Measurements from ENCODE around the gene ACYP2.

The ACYP2 gene

GRCh38 chr2:54161660-54162424 is 46.4 kb downstream of the ACYP2 start:
- DNase-seq (ENCODE audit: low spot score) = no peak

DNA sequence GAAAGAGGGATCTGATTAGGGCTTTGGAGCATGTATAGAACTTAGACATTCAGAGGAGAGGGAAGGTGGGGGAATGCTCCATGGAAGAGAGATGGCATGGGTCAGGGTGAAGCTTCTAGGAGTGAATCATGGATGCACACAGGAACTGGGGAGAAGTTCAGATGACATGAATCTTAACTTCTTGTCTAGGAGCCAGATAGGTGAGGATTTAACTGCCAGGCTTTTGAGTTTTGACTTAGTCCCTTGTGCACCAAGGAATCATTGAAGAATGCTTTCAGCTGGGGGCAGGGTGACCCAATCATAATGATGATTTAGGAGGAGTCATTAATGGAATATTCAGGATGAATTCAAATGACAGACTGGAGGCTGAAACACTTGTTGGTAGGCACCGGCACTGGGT is 48.7 kb downstream of the ACYP2 start:
- DNase-seq (ENCODE audit: low spot score) = no peak

DNA sequence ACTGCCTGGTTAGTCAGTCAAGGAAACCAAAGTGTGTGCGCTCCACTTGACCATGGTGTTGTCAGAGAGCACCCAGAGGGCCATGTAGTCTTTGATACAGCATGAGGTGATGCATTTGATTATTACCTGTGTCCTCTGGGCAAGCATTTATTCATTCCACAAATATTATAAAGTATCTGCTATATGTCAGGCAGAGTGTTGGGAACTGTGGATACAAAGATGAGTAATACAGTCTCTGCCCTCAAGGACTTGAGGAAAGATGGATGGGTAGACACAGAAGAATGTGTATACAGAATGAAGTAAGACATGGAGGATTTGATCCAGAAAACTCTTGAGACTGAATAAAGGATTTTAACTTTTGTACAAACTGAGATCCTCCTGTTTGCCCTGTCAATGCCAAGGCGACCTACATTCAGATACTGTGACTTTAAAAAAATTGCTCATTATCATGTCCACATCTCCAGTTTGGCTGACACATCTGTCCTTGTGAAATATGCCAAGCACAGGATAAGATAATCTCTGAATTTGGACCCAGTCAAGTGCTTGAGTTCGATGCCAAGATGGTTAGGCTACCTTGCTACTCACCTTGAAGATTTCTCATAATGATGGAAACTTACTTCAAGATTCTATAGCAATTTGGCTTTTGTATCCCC is 50.8 kb downstream of the ACYP2 start:
- no peak for DNase-seq (ENCODE audit: low spot score)

DNA sequence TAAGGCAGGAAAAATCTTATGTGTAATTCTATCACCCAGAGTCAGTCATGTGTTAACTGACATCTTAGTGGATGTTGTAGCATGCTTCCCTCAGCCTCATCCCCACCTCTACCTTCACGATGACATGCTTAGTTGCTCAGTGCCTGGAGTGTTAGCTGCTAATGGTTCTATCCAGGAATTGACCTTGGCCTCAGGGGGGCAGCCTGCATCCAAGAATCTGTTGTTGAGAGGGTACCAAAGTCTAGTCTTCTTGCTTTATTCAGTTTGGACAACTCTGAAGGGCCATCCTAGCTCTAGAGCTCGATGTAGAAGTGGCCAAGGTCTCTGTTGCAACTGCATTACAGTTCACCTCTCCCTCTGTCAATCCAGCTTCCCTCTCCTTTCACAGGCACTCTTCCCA is 61.2 kb downstream of the ACYP2 start:
- no peak for DNase-seq (ENCODE audit: low spot score)

DNA sequence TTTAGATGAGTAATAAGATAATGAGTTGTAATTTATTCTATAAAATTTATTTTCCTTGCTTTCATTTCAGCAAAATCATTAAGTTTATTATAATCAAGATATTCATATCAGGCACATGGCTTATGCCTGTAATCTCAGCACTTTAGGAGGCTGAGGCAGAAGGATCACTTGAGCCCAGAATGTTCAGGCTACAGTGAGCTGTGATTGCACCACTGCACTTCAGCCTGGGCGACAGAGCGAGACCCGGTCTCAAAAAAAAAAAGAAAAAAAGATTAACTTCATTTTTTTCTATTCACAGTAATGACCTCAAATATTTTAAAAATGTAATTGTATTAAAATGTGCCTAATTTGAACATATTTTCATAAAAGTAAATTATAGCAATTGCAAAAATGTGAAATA is 67.9 kb downstream of the ACYP2 start:
- no peak for DNase-seq (ENCODE audit: low spot score)

DNA sequence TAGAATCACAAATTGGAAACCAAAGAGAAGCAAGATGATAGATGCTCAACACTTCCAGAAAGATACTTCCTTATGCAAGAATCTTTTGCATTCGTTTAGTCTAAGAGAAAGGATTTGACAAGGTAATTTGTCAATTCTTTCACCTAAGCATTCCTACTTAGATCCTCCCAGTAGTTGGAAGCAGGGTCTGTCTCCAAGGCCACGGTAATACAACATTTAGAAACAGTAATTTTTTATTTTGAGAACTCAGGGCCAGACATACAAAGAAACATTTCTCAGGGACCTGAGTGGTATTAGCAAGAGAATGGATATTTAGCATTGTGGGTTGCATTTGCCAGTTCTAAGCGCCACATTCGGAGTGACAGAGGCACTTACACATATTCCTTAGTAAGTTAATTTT is 68.6 kb downstream of the ACYP2 start:
- no peak for DNase-seq (ENCODE audit: low spot score)

GRCh38 chr2:54185105-54185504 is 69.7 kb downstream of the ACYP2 start:
- no peak for DNase-seq (ENCODE audit: low spot score)

DNA sequence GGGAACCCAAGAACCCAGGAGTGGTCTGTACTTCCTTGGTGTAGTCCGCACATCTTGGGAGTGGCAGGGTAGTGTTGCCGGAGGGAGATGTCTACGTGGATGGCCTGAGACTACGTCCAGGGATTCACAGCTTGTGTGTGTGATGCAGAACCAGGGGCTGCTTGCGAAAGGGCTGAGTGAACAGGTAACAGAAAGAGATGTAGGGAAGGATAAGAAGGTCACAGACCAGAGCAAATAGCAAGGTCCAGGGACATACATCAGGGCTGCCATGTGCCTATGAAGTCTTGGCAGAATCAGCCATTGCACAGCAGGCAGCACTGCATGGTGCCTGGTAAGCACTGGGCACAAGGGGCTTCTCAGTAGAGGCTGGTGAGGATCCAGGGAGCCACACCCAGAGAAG is 71.9 kb downstream of the ACYP2 start:
- no peak for DNase-seq (ENCODE audit: low spot score)

DNA sequence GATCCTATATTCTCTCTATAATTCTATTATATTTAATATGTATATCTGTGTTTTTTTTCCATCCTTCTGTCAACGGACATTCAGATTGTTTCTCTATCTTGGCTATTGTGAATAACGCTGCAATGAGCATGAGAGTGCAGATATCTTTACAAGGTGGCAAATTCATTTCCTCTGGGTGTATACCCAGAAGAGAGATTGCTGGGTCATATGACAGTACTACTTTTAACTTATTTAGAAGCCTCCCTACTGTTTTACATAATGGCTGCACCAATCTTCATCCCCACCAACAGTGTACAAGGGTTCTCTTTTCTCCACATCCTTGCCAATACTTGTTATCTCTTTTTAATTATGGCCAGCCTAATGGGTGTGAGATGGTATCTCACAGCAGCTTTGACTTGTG is 74.1 kb downstream of the ACYP2 start:
- no peak for DNase-seq (ENCODE audit: low spot score)

- DNase-seq (ENCODE audit: low spot score) = no peak
Observed at GRCh38 chr2:54191361-54192135, 76.1 kb downstream of the ACYP2 start.

DNA sequence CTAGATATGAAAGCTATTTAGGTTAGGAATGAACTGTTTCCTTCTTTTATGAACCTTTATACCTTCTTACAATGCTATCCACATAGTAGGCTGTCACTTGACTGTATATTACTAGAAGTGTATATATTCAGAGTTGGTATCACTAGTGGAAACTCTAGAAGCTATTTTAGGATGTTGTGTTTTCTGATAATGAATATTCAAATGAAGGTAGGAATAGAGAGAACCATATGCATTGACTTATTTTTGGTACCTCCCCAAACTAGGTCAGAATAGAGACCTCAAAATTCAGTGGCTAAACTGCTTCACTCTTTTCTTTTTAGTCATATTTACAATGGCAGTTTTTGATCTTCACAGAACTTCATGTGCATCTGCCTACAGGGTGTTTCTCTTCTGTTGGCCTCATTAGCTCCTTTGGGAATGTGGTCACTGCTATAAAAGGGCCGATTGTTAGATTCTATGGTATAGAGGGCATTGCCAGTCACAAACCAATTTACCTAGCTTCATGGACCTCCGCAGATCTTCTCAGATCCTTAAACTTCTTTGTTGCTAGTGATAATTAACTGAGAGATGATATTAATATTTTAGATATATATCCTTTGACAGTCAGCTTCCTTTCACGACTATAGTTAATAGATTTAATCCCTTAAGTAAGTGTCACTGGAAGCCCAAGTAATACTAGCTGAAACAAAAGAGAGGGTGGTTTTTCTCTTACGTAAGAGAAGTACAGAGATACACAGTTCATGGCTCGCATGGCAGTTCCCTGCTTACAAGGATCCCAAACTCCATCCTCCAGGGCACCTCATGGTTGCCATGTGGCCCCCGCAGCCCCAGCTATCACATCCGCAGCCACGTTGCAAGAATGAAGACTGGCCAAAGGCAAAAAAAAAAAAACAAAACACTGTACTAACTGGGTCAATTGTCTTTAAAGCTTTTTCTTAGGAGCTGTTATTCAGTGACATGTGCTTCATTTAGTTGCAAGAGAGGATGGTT is 79.6 kb downstream of the ACYP2 start:
- no peak for DNase-seq (ENCODE audit: low spot score)

- no peak for DNase-seq (ENCODE audit: low spot score)
Observed at GRCh38 chr2:54196646-54197045, 81.2 kb downstream of the ACYP2 start.

DNA sequence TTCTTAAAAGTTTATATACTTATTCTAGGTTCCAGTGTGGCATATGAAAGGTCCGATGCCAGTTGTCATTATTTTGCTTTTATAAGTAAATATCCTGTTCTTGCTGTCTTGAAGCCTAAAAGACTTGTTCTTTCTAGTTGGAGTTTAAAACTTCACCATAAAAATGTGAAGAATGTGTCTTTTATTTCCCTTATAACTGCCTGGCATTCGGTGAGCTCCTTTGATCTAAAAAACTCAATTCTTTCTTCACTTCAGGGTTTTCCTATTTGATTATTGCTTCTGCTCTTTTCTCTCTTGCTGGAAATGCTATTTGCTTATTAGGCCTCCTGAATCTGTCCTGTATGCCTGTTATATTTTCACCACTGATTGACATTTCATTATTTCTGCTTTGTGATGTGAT is 89.1 kb downstream of the ACYP2 start:
- no peak for DNase-seq (ENCODE audit: low spot score)

GRCh38 chr2:54206596-54206995 is 91.2 kb downstream of the ACYP2 start:
- DNase-seq (ENCODE audit: low spot score) = no peak

GRCh38 chr2:54207666-54208195 is 92.3 kb downstream of the ACYP2 start:
- DNase-seq (ENCODE audit: low spot score) = no peak

- DNase-seq (ENCODE audit: low spot score) = no peak
Observed at GRCh38 chr2:54208364-54209240, 93.2 kb downstream of the ACYP2 start.

GRCh38 chr2:54209379-54209778 is 94.0 kb downstream of the ACYP2 start:
- no peak for DNase-seq (ENCODE audit: low spot score)

- no peak for DNase-seq (ENCODE audit: low spot score)
Observed at GRCh38 chr2:54212456-54212855, 97.0 kb downstream of the ACYP2 start.

DNA sequence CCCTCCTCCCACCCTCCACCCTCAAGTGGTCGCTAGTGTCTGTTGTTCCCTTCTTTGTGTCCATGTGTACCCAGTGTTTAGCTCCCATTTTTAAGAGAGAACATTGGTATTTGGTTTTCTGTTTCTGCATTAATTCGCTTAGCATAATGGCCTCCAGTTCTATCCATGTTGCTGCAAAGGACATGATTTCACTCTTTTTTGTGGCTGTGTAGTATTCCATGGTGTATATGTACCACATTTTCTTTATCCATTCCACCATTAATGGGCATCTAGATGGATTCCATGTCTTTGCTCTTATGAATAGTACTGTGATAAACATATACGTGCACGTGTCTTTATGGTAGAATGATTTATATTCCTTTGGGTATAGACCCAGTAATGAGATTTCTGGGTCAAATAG is 97.7 kb downstream of the ACYP2 start:
- DNase-seq (ENCODE audit: low spot score) = no peak

- DNase-seq (ENCODE audit: low spot score) = no peak
Observed at GRCh38 chr2:54224997-54225396, 109.6 kb downstream of the ACYP2 start.

- no peak for DNase-seq (ENCODE audit: low spot score)
Observed at GRCh38 chr2:54226260-54226659, 110.8 kb downstream of the ACYP2 start.

All from left forelimb (tissue), 1 donor.